OCI-LY1 (cell line): ENCODE measurements around the gene AGPAT2.

Experiments
- H2AFZ ChIP-seq: fragments of 200-600 bp; sonication (generic), shearing (Covaris generic); 2 replicates; pipeline ENCODE4 v1.6.0; 2014; ENCODE audit warnings: antibody characterized with exemption, mild to moderate bottlenecking, low read length
- H3F3A ChIP-seq: fragments of 200-600 bp; sonication (generic), shearing (Covaris generic); 2 replicates; pipeline ENCODE4 v1.6.0; 2014; ENCODE audit warnings: mild to moderate bottlenecking, antibody characterized with exemption, low read length, moderate library complexity; ENCODE audit not compliant: insufficient read depth
- H3K27ac ChIP-seq: fragments of 200-600 bp; sonication (generic); 2 replicates; pipeline ENCODE4 v1.5.1; 2014; ENCODE audit warnings: low read length, mixed run types, mild to moderate bottlenecking, low read depth; ENCODE audit not compliant: poor library complexity, severe bottlenecking
- H3K27me3 ChIP-seq: fragments of 200-600 bp; sonication (generic); 2 replicates; pipeline ENCODE4 v1.6.0; 2014; ENCODE audit warnings: antibody characterized with exemption, mild to moderate bottlenecking, low read length, moderate library complexity; ENCODE audit not compliant: insufficient read depth
- H3K36me3 ChIP-seq: fragments of 200-600 bp; sonication (generic); 2 replicates; pipeline ENCODE4 v1.6.1; 2014; ENCODE audit warnings: mild to moderate bottlenecking, antibody characterized with exemption, low read length, moderate library complexity, mixed read lengths; ENCODE audit not compliant: insufficient read depth
- H3K4me1 ChIP-seq: fragments of 200-600 bp; sonication (generic); 2 replicates; pipeline ENCODE4 v1.5.1; 2014; ENCODE audit warnings: mild to moderate bottlenecking, low read length, moderate library complexity; ENCODE audit not compliant: insufficient read depth, severe bottlenecking
- H3K4me2 ChIP-seq: fragments of 200-600 bp; sonication (generic), shearing (Covaris generic); 2 replicates; pipeline ENCODE4 v1.6.1; 2014; ENCODE audit warnings: low read length
- H3K4me3 ChIP-seq: fragments of 200-600 bp; sonication (generic); 2 replicates; pipeline ENCODE4 v1.5.1; 2014; ENCODE audit warnings: low read length, low read depth, mild to moderate bottlenecking, mixed read lengths; ENCODE audit not compliant: poor library complexity, severe bottlenecking
- H3K79me2 ChIP-seq: fragments of 200-600 bp; shearing (Covaris generic); 2 replicates; pipeline ENCODE4 v1.6.1; 2016; ENCODE audit warnings: mixed run types, low read length, mixed read lengths; ENCODE audit not compliant: insufficient read depth
- H3K9ac ChIP-seq: fragments of 200-600 bp; sonication (generic), shearing (Covaris generic); 2 replicates; pipeline ENCODE4 v1.6.1; 2014; ENCODE audit warnings: mild to moderate bottlenecking, low read length, mixed read lengths
- H3K9me2 ChIP-seq: fragments of 200-600 bp; sonication (generic), shearing (Covaris generic); 2 replicates; pipeline ENCODE4 v1.6.1; 2014; ENCODE audit warnings: low read depth, mild to moderate bottlenecking, low read length, mixed read lengths
- H3K9me3 ChIP-seq: fragments of 200-600 bp; shearing (Covaris generic); 2 replicates; pipeline ENCODE4 v1.6.1; 2014; ENCODE audit warnings: low read length, mixed read lengths
- H4K20me1 ChIP-seq: fragments of 200-600 bp; sonication (generic), shearing (Covaris generic); 2 replicates; pipeline ENCODE4 v1.6.0; 2016; ENCODE audit warnings: mild to moderate bottlenecking, low read length; ENCODE audit not compliant: insufficient read depth
- EZH2 ChIP-seq: fragments of 200-600 bp; sonication (generic), shearing (Covaris generic); IDR thresholded peaks from 2 replicates; pipeline ENCODE4 v1.8.0; 2017; ENCODE audit warnings: borderline replicate concordance, mixed run types, mild to moderate bottlenecking, antibody characterized with exemption, low read length, moderate library complexity, mixed read lengths
- TF ChIP-seq, protein P1 (sequence below): fragments of 200-600 bp; sonication (generic), shearing (Covaris generic); IDR thresholded peaks from 2 replicates; pipeline ENCODE4 v1.5.1; 2017; ENCODE audit warnings: mild to moderate bottlenecking, antibody characterized with exemption, low read length, moderate library complexity, mixed read lengths

AGPAT2 gene

GRCh38 chr9:136628268-136628667, 59.0 kb downstream of the AGPAT2 start:
- no peaks in the 10 kb centered on the region for H3K9me2 ChIP-seq
- no peaks in the 10 kb centered on the region for H3K36me3 ChIP-seq
- H4K20me1 ChIP-seq = no peaks in the 10 kb centered on the region
- TF ChIP-seq EZH2 = no peak
- TF ChIP-seq, protein P1, sequence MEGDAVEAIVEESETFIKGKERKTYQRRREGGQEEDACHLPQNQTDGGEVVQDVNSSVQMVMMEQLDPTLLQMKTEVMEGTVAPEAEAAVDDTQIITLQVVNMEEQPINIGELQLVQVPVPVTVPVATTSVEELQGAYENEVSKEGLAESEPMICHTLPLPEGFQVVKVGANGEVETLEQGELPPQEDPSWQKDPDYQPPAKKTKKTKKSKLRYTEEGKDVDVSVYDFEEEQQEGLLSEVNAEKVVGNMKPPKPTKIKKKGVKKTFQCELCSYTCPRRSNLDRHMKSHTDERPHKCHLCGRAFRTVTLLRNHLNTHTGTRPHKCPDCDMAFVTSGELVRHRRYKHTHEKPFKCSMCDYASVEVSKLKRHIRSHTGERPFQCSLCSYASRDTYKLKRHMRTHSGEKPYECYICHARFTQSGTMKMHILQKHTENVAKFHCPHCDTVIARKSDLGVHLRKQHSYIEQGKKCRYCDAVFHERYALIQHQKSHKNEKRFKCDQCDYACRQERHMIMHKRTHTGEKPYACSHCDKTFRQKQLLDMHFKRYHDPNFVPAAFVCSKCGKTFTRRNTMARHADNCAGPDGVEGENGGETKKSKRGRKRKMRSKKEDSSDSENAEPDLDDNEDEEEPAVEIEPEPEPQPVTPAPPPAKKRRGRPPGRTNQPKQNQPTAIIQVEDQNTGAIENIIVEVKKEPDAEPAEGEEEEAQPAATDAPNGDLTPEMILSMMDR = no peak
- no peak overlapping the region for H3K27ac ChIP-seq
- no peaks in the 10 kb centered on the region for H3F3A ChIP-seq
- H3K4me1 ChIP-seq = no peaks in the 10 kb centered on the region
- no peak overlapping the region for H3K9ac ChIP-seq
- H3K9me3 ChIP-seq = no peaks in the 10 kb centered on the region
- H3K4me3 ChIP-seq = no peak overlapping the region
- H3K79me2 ChIP-seq = no peaks in the 10 kb centered on the region
- peaks cover 3% of the 10 kb centered on the region; the same call in 1 of the 2 replicates for H3K27me3 ChIP-seq
- H2AFZ ChIP-seq = no peak overlapping the region
- no peak overlapping the region for H3K4me2 ChIP-seq

DNA sequence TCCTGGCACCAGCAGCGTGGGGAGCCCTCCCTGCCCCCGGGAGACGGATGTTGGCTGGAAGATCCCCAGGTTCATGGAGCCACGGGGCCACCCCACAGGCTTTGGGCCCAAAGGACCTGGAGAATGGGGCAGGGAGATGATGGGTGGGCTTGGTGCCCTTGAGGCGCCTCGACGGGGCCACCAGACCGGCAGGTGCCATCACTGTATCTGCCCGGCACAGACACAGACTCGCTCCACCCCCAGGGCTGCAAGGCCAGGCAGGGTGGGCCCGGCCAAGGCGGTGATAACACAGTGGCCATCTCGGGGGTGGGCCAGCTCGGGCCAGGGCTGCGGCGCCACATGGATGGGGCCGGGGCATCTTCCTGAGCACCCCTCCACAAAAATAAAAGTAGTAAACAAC, 59.6 kb downstream of the AGPAT2 start:
- Histone ChIP-seq H3K27me3 (peaks cover 3% of the 10 kb centered on the region; the same call in 1 of the 2 replicates), H3K27ac (no peak overlapping the region)

GRCh38 chr9:136626740-136627642, 60.3 kb downstream of the AGPAT2 start:
- no peaks in the 10 kb centered on the region for H4K20me1 ChIP-seq
- no peak overlapping the region for H3K4me2 ChIP-seq
- H3K79me2 ChIP-seq = no peaks in the 10 kb centered on the region
- TF ChIP-seq EZH2 = no peak
- no peak overlapping the region for H3K4me3 ChIP-seq
- peaks cover 3% of the 10 kb centered on the region; the same call in 1 of the 2 replicates for H3K27me3 ChIP-seq
- no peaks in the 10 kb centered on the region for H3K9me3 ChIP-seq
- H3K9me2 ChIP-seq = no peaks in the 10 kb centered on the region
- no peak overlapping the region for H2AFZ ChIP-seq
- no peaks in the 10 kb centered on the region for H3K4me1 ChIP-seq
- no peak overlapping the region for H3K9ac ChIP-seq
- H3K27ac ChIP-seq = no peak overlapping the region
- no peaks in the 10 kb centered on the region for H3F3A ChIP-seq
- no peaks in the 10 kb centered on the region for H3K36me3 ChIP-seq

More for the DNA sequence above, 59.6 kb downstream of the AGPAT2 start:
- H3K9me2 ChIP-seq = no peaks in the 10 kb centered on the region
- no peaks in the 10 kb centered on the region for H3F3A ChIP-seq
- H3K4me1 ChIP-seq = no peaks in the 10 kb centered on the region
- H3K79me2 ChIP-seq = no peaks in the 10 kb centered on the region
- H3K9me3 ChIP-seq = no peaks in the 10 kb centered on the region
- no peak overlapping the region for H3K4me3 ChIP-seq
- H3K4me2 ChIP-seq = no peak overlapping the region
- H3K36me3 ChIP-seq = no peaks in the 10 kb centered on the region
- H2AFZ ChIP-seq = no peak overlapping the region
- no peaks in the 10 kb centered on the region for H4K20me1 ChIP-seq
- H3K9ac ChIP-seq = no peak overlapping the region
- TF ChIP-seq, protein P1 = no peak
- TF ChIP-seq EZH2 = no peak
